GM12891 (cell line): ENCODE measurements around the gene ATOH8.

ENCODE experiments used
- PAX5 ChIP-seq: IDR thresholded peaks from 2 replicates; pipeline ENCODE4 v1.6.1; 2011; ENCODE audit warnings: low read length, moderate library complexity, mild to moderate bottlenecking; ENCODE audit not compliant: insufficient read depth, severe bottlenecking
- POLR2A ChIP-seq: IDR thresholded peaks from 2 replicates; pipeline ENCODE4 v1.6.1; 2011; ENCODE audit warnings: low read depth, low read length, control low read depth
- POLR2AphosphoS5 ChIP-seq: IDR thresholded peaks from 2 replicates; pipeline ENCODE4 v1.6.1; 2011; ENCODE audit warnings: low read depth, low read length, control low read depth
- POU2F2 ChIP-seq: IDR thresholded peaks from 2 replicates; pipeline ENCODE4 v1.6.1; 2011; ENCODE audit warnings: low read depth, mild to moderate bottlenecking, control low read depth, low read length, moderate library complexity
- SPI1 ChIP-seq: IDR thresholded peaks from 2 replicates; pipeline ENCODE4 v1.6.1; 2011; ENCODE audit warnings: low read depth, low read length, control low read depth
- TAF1 ChIP-seq: IDR thresholded peaks from 2 replicates; pipeline ENCODE4 v1.6.1; 2011; ENCODE audit warnings: low read depth, low read length, control low read depth

GRCh38 chr2:85787981-85788340 lies 34.2 kb downstream of the ATOH8 start:
- TF ChIP-seq POLR2A: no peak
- no peak for TF ChIP-seq POLR2AphosphoS5
- no peak for TF ChIP-seq POU2F2
- TF ChIP-seq TAF1: no peak
- no peak for TF ChIP-seq SPI1
- TF ChIP-seq PAX5: no peak
